GM06990 (cell line): Measurements from ENCODE around the gene AACS.

ENCODE experiments used
- DNase-seq: peaks from one replicate; pipeline ENCODE4 v3.0.0-alpha.2; 2011; ENCODE audit not compliant: insufficient read length; ENCODE audit errors: extremely low read depth
- H3K27me3 ChIP-seq: replicated peaks from 2 replicates; pipeline ENCODE4 v1.6.0; 2011; ENCODE audit warnings: low read length; ENCODE audit not compliant: control insufficient read depth, insufficient read depth
- H3K36me3 ChIP-seq: 2 replicates; pipeline ENCODE4 v1.5.1; 2011; ENCODE audit warnings: low read length; ENCODE audit not compliant: control insufficient read depth, insufficient read depth
- H3K4me3 ChIP-seq: replicated peaks from 2 replicates; pipeline ENCODE4 v1.5.1; 2011; ENCODE audit warnings: low read depth, mild to moderate bottlenecking, control low read depth, low read length
- TF ChIP-seq, protein P1 (sequence below): IDR thresholded peaks from 2 replicates; pipeline ENCODE4 v1.5.1; 2011; ENCODE audit warnings: low read length, control low read depth, mild to moderate bottlenecking, inconsistent platforms; ENCODE audit not compliant: insufficient read depth, poor library complexity, severe bottlenecking

Gene AACS

GRCh38 chr12:125124320-125124966 lies 59.2 kb downstream of the AACS start:
- no peak overlapping the region for H3K4me3 ChIP-seq
- H3K27me3 ChIP-seq = no peaks in the 10 kb centered on the region
- TF ChIP-seq, protein P1, sequence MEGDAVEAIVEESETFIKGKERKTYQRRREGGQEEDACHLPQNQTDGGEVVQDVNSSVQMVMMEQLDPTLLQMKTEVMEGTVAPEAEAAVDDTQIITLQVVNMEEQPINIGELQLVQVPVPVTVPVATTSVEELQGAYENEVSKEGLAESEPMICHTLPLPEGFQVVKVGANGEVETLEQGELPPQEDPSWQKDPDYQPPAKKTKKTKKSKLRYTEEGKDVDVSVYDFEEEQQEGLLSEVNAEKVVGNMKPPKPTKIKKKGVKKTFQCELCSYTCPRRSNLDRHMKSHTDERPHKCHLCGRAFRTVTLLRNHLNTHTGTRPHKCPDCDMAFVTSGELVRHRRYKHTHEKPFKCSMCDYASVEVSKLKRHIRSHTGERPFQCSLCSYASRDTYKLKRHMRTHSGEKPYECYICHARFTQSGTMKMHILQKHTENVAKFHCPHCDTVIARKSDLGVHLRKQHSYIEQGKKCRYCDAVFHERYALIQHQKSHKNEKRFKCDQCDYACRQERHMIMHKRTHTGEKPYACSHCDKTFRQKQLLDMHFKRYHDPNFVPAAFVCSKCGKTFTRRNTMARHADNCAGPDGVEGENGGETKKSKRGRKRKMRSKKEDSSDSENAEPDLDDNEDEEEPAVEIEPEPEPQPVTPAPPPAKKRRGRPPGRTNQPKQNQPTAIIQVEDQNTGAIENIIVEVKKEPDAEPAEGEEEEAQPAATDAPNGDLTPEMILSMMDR = no peak
- DNase-seq = no peak
- H3K36me3 ChIP-seq = peaks cover 5% of the 10 kb centered on the region

DNA sequence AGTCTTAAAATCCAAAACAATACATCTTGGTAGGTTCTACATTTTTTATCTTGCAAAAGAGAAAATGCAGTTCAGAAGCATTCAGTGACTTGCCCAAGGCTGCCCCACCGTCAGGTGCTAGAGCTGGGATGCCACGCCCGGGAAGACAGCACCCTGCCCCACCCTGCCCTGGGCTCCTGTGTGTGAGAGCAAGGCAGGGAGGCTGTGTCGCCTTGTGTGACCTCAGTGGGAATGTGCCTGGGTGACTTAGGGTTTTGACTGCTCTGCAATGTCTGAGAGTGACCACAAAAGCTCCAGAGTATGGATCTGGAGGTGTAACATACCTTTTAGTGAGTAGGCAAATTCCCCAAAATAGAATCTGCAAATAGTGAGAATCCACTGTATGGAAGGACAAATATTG lies 60.0 kb downstream of the AACS start:
- TF ChIP-seq, protein P1 = no peak
- H3K36me3 ChIP-seq = peaks cover 5% of the 10 kb centered on the region

GRCh38 chr12:125128439-125129178 lies 63.4 kb downstream of the AACS start:
- no peak for DNase-seq
- Histone ChIP-seq H3K36me3 (peaks cover 4% of the 10 kb centered on the region), H3K4me3 (no peak overlapping the region), H3K27me3 (no peaks in the 10 kb centered on the region)
- TF ChIP-seq, protein P1 = no peak

More for the DNA sequence above, 60.0 kb downstream of the AACS start:
- DNase-seq = no peak
- Histone ChIP-seq H3K27me3 (no peaks in the 10 kb centered on the region), H3K4me3 (no peak overlapping the region)

GRCh38 chr12:125129179-125129571 lies 63.9 kb downstream of the AACS start:
- Histone ChIP-seq H3K4me3 (no peak overlapping the region), H3K36me3 (peaks cover 4% of the 10 kb centered on the region), H3K27me3 (no peaks in the 10 kb centered on the region)
- TF ChIP-seq, protein P1 = no peak
- no peak for DNase-seq

GRCh38 chr12:125129591-125130255 lies 64.5 kb downstream of the AACS start:
- Histone ChIP-seq H3K36me3 (peaks cover 6% of the 10 kb centered on the region), H3K27me3 (no peaks in the 10 kb centered on the region), H3K4me3 (no peak overlapping the region)
- TF ChIP-seq, protein P1 = no peak
- no peak for DNase-seq
